Measurements from ENCODE around the gene SLC47A2. TPM values are rescaled to one million over a fixed set of nuclear protein-coding genes. Genes with fewer than 3 reads are reported as not detected.

The SLC47A2 gene
- total and polyA plus RNA-seq, 12 donors, result 0.21 TPM; not detected in 11

DNA sequence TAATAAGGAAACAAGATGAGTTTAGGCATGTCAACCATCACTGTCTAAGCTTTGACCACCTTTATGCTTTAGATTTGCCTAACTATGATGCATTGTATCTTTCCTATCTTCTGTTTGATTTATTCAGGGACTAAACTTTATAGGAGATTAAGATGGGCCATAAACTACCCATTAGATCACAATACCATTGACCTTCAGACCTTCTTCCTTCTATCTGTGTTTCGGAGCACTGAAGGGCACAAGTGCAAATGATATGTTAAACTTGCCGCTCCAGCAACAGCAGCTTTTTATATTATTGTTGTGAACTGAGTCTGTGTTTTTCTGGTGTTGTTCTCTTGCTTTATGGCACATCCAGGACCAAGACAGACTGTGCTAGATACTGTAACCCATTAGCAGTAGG lies 84.5 kb downstream of the SLC47A2 start:
- ATAC-seq, result no peak
- Histone ChIP-seq H3K4me3 (no peak overlapping the region), H3K4me1 (no peaks in the 10 kb centered on the region), H3K9me3 (no peaks in the 10 kb centered on the region), H3K27me3 (no peaks in the 10 kb centered on the region), H3K27ac (no peak overlapping the region), H3K36me3 (no peaks in the 10 kb centered on the region)
- WGBS, 2 donors, result 86 to 89% methylated on average over 2 of the region's 2 CpGs
- TF ChIP-seq, protein P1, sequence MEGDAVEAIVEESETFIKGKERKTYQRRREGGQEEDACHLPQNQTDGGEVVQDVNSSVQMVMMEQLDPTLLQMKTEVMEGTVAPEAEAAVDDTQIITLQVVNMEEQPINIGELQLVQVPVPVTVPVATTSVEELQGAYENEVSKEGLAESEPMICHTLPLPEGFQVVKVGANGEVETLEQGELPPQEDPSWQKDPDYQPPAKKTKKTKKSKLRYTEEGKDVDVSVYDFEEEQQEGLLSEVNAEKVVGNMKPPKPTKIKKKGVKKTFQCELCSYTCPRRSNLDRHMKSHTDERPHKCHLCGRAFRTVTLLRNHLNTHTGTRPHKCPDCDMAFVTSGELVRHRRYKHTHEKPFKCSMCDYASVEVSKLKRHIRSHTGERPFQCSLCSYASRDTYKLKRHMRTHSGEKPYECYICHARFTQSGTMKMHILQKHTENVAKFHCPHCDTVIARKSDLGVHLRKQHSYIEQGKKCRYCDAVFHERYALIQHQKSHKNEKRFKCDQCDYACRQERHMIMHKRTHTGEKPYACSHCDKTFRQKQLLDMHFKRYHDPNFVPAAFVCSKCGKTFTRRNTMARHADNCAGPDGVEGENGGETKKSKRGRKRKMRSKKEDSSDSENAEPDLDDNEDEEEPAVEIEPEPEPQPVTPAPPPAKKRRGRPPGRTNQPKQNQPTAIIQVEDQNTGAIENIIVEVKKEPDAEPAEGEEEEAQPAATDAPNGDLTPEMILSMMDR (IDR thresholded peaks at IDR 0.05), result no peak
- no peak for DNase-seq
- intact Hi-C loops (cut with DNase I), result no loop called here

DNA sequence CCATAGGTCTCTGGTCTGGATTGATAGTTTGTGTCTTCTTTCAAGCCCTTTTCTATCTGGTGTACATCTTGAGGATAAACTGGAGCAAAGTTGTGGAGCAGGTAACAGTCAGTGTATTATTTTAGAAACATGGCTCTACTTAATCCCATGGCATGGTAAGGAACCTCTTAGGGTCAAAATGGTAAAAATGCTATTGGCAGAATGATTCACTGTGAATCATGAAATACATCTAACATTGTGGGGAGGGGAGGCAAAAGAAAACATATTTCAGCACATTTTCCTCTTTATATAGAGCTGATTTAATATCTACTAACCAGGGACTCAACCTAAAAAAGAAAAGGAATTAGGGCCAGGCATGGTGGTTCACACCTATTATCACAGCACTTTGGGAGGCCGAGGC lies 85.7 kb downstream of the SLC47A2 start:
- Histone ChIP-seq H3K9me3 (no peaks in the 10 kb centered on the region), H3K4me3 (no peak overlapping the region), H3K27me3 (no peaks in the 10 kb centered on the region), H3K36me3 (no peaks in the 10 kb centered on the region), H3K27ac (no peak overlapping the region), H3K4me1 (no peaks in the 10 kb centered on the region)
- WGBS, 2 donors, result 94 to 96% methylated on average over 1 of the region's 1 CpG
- ATAC-seq, result no peak
- DNase-seq, result no peak
- intact Hi-C loops (cut with DNase I), result no loop called here
- TF ChIP-seq, protein P1 (IDR thresholded peaks at IDR 0.05), result no peak

DNA sequence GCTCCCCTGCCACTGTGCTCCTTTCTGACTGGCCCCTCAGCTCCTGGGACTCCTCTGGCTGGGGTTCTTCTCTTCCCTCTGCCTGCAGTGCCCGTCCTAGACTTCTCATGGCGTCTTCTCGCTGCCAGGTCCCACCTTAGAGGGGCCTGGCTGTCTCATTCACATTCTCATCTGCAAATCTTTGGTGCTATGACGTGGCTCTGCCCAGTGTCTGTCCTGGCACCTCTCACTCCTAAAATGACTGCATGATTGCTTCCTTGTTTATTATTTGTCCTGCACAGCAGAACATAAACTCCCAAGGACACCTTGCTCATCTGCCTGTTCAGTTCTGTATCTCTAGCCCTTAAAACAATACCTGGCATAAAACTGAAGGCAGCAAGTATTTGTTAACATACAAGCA lies 86.3 kb downstream of the SLC47A2 start:
- no peaks in the 10 kb centered on the region for H3K9me3 ChIP-seq
- no peaks in the 10 kb centered on the region for H3K4me1 ChIP-seq
- 83 to 91% methylated on average over 4 of the region's 4 CpGs for WGBS, 2 donors
- ATAC-seq (peak in 1 of 8 donors; percentile 12), DNase-seq (no peak)
- TF ChIP-seq, protein P1 (IDR thresholded peaks at IDR 0.05), result no peak
- no peak overlapping the region for H3K27ac ChIP-seq
- intact Hi-C loops (cut with DNase I), result no loop called here
- H3K27me3 ChIP-seq, result no peaks in the 10 kb centered on the region
- H3K36me3 ChIP-seq, result no peaks in the 10 kb centered on the region
- H3K4me3 ChIP-seq, result no peak overlapping the region

DNA sequence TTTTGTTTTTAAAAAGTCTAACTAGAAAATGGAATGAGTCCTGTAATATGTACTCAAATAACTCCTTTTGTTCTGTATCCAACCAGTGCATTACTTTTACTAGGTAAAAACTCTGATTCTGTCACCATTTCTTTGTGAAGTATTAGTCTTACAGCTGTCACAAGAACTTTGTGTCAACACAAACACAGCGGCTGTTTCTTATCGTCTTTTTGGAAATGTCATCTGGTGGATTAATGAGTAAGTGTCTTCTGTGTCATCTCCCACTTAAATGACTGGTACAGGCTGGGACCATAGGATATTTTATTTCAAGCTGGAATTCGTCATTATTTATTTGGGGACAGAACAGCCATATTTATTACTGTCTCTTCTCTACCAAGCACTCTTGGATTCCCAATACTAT lies 86.9 kb downstream of the SLC47A2 start:
- intact Hi-C loops (cut with DNase I), result no loop called here
- Histone ChIP-seq H3K9me3 (no peaks in the 10 kb centered on the region), H3K36me3 (no peaks in the 10 kb centered on the region), H3K27me3 (no peaks in the 10 kb centered on the region), H3K4me3 (no peak overlapping the region), H3K4me1 (no peaks in the 10 kb centered on the region), H3K27ac (no peak overlapping the region)
- WGBS, 2 donors, result 61 to 74% methylated on average over 3 of the region's 3 CpGs
- DNase-seq (no peak), ATAC-seq (no peak)
- TF ChIP-seq, protein P1 (IDR thresholded peaks at IDR 0.05), result no peak

Other genes with a start within 250 kb of the SLC47A2 start
- gene SLC47A1, start 182.7 kb downstream of the SLC47A2 start, total RNA-seq, result 10 to 100 TPM in 5 of 10 donors, 1 to 10 TPM in 5; 2.1 to 20.3 (median 9.2) TPM
- gene SLC47A1, start 182.7 kb downstream of the SLC47A2 start, polyA plus RNA-seq, result 1 to 10 TPM in 1 of 2 donors, under 1 TPM in 1; 0.62 to 6.3 TPM
- 100 to 1,000 TPM in 1 of 10 donors, 10 to 100 TPM in 9; 50.2 to 104 (median 73.6) TPM for gene ALDH3A2, start 67.8 kb downstream of the SLC47A2 start, total RNA-seq
- 10 to 100 TPM; 20.6 to 35.4 TPM for gene ALDH3A2, start 67.8 kb downstream of the SLC47A2 start, polyA plus RNA-seq
- 1 to 10 TPM in 1 of 10 donors, under 1 TPM in 2, not detected in 7; 0.41 to 1.5 (median 0.48) TPM for gene ALDH3A1, start 31.7 kb upstream of the SLC47A2 start, total RNA-seq
- gene ALDH3A1, start 31.7 kb upstream of the SLC47A2 start, polyA plus RNA-seq, result under 1 TPM in 1 of 2 donors, not detected in 1; 0.12 TPM
- 10 to 100 TPM; 12.0 to 23.7 (median 18.0) TPM for gene ULK2, start 151.4 kb upstream of the SLC47A2 start, total RNA-seq
- 1 to 10 TPM; 2.9 to 5.9 TPM for gene ULK2, start 151.4 kb upstream of the SLC47A2 start, polyA plus RNA-seq